GM12872 (cell line): Measurements from ENCODE around the gene SYNPO.

Experiments
- TF ChIP-seq, protein P1 (sequence below): IDR thresholded peaks from 3 replicates; pipeline ENCODE4 v1.5.1; 2011; ENCODE audit warnings: low read depth, mild to moderate bottlenecking, low read length, moderate library complexity; ENCODE audit not compliant: insufficient read depth

Gene SYNPO

GRCh38 chr5:150603052-150603451 is 37.4 kb upstream of the SYNPO start:
- TF ChIP-seq, protein P1, sequence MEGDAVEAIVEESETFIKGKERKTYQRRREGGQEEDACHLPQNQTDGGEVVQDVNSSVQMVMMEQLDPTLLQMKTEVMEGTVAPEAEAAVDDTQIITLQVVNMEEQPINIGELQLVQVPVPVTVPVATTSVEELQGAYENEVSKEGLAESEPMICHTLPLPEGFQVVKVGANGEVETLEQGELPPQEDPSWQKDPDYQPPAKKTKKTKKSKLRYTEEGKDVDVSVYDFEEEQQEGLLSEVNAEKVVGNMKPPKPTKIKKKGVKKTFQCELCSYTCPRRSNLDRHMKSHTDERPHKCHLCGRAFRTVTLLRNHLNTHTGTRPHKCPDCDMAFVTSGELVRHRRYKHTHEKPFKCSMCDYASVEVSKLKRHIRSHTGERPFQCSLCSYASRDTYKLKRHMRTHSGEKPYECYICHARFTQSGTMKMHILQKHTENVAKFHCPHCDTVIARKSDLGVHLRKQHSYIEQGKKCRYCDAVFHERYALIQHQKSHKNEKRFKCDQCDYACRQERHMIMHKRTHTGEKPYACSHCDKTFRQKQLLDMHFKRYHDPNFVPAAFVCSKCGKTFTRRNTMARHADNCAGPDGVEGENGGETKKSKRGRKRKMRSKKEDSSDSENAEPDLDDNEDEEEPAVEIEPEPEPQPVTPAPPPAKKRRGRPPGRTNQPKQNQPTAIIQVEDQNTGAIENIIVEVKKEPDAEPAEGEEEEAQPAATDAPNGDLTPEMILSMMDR = no peak

DNA sequence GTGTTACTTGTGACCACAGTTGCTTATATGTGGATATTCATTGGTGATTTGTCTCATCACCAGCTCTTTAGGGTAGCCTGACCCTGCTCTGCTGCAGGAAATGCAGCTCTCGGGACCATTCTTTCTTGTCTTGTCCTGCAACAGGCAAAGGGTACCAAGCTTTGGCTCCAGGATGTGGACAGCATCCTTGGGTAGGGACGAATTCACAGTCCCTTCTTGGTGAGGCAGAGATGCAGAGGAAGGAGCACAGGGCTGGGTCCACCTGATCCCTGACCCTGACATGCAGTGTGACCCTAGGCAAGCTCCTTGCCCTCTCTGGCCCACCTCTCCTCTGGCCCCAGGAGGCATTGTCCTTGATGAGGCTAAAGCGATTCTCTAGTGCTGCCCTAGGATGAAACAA is 37.0 kb upstream of the SYNPO start:
- TF ChIP-seq, protein P1 = no peak

- TF ChIP-seq, protein P1 = no peak
These were observed 36.5 kb upstream of the SYNPO start for GRCh38 chr5:150604010-150604409.

DNA sequence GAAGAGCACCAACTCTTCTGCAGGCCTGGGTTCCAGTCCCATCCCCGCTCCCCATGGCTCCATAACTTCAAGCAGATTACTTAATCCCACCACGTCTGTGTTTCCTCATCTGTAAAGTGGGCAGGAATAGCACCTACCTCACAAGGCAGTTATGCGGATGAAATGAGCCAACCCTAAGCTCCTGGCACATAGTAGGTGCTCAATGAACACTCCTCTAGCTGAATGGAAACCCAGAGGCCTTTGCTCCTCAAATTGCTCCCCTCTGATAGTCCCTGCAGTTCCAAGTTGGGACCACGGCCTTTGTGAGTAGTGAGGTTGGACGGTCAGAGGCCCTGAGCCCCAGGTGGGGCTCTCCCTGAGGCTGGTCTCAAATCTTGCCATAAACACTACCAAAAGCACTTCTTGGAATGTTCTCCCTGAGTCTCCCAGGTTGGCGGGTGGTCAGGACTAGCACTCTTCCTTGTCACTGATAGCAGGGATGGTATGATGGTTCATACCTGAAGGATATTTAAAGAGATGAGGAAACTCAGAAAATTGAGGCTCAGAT is 35.5 kb upstream of the SYNPO start:
- TF ChIP-seq, protein P1 = no peak

GRCh38 chr5:150605546-150605945 is 34.9 kb upstream of the SYNPO start:
- TF ChIP-seq, protein P1 = no peak

- TF ChIP-seq, protein P1 = no peak
These were observed 34.0 kb upstream of the SYNPO start for GRCh38 chr5:150606476-150606875.

- TF ChIP-seq, protein P1 = no peak
These were observed 33.4 kb upstream of the SYNPO start for GRCh38 chr5:150607105-150607504.
